ENCODE results near the gene SESN3. TPM values are rescaled to one million over a fixed set of nuclear protein-coding genes. Genes with fewer than 3 reads are reported as not detected.

SESN3 gene, protein sequence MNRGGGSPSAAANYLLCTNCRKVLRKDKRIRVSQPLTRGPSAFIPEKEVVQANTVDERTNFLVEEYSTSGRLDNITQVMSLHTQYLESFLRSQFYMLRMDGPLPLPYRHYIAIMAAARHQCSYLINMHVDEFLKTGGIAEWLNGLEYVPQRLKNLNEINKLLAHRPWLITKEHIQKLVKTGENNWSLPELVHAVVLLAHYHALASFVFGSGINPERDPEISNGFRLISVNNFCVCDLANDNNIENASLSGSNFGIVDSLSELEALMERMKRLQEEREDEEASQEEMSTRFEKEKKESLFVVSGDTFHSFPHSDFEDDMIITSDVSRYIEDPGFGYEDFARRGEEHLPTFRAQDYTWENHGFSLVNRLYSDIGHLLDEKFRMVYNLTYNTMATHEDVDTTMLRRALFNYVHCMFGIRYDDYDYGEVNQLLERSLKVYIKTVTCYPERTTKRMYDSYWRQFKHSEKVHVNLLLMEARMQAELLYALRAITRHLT
- total RNA-seq = 56.4 and 68.4 TPM in 2 replicates

DNA sequence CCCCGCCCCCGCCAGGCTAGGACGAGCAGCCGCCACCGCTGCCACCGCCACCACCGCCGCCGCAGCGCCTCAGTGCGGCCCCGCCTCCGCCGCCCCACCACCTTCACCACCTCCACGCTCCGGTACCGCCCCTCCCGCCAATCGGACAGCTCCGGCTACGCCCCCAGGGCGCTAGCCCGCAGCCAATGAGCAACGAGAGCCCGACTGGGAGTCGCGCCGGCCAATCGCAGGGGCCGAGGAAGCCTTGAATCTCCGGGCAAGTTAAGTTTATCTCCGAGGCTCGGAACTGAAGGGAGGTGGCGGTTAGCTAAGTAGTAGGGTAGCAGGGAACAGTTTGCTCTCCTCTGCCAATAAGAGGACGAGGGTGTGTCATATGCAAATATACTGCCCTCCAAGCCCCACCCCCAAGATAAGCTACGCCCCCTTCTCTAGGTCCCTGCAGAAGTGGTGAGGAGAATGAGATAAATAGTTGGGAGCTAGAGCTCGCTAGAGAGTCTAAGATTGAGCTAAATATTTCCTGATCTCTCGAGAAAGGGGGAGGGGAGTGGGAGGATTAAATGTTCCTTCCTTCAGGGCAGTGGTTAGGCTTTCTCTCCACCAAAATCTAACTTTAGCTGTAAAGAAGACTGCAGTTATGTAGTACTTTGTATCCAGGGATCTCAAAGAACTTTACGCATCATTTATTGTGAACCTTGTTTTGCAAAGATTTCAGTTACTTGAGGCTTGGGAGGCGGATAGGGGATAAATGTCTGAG, at the start of gene SESN3:
Gene SESN3, minus strand, starts transcription at position 76 of the 754 bp plus-strand sequence. CDS start 342 bp downstream, outside the sequence.

Other genes with a start within 250 kb of the SESN3 start
- gene KDM4E, start 205.9 kb downstream of the SESN3 start, total RNA-seq = not detected in 2 replicates
- not detected in 2 replicates for gene KDM4F, start 181.8 kb downstream of the SESN3 start, total RNA-seq
- 15.2 and 16.1 TPM in 2 replicates for gene SRSF8, start 164.3 kb downstream of the SESN3 start, total RNA-seq
- gene ENDOD1, start 141.4 kb downstream of the SESN3 start, total RNA-seq = 62.4 and 79.2 TPM in 2 replicates